GM19397 (cell line): Measurements from ENCODE around the gene PIK3R5.

ENCODE experiments used
- ATAC-seq: cut with Tn5 transposase; IDR thresholded peaks from one replicate; pipeline ENCODE4 v1.9.1; 2021; ENCODE audit warnings: mild to moderate bottlenecking, moderate library complexity; ENCODE audit not compliant: unreplicated experiment

Gene PIK3R5

GRCh38 chr17:8928347-8928746, 37.2 kb downstream of the PIK3R5 start:
- no peak for ATAC-seq

- ATAC-seq, result no peak
Observed at GRCh38 chr17:8927395-8927794, 38.1 kb downstream of the PIK3R5 start.

GRCh38 chr17:8925808-8926207, 39.7 kb downstream of the PIK3R5 start:
- no peak for ATAC-seq

GRCh38 chr17:8925141-8925540, 40.4 kb downstream of the PIK3R5 start:
- ATAC-seq, result no peak

GRCh38 chr17:8924595-8924994, 40.9 kb downstream of the PIK3R5 start:
- ATAC-seq, result no peak

GRCh38 chr17:8923762-8924161, 41.7 kb downstream of the PIK3R5 start:
- no peak for ATAC-seq

GRCh38 chr17:8922928-8923327, 42.6 kb downstream of the PIK3R5 start:
- no peak for ATAC-seq

- no peak for ATAC-seq
Observed at GRCh38 chr17:8922451-8922850, 43.1 kb downstream of the PIK3R5 start.

GRCh38 chr17:8921147-8921546, 44.4 kb downstream of the PIK3R5 start:
- ATAC-seq, result no peak

GRCh38 chr17:8918807-8919465, 46.6 kb downstream of the PIK3R5 start:
- no peak for ATAC-seq

- no peak for ATAC-seq
Observed at GRCh38 chr17:8916466-8916865, 49.0 kb downstream of the PIK3R5 start.

- ATAC-seq, result no peak
Observed at GRCh38 chr17:8914554-8914953, 51.0 kb downstream of the PIK3R5 start.

GRCh38 chr17:8913879-8914278, 51.6 kb downstream of the PIK3R5 start:
- ATAC-seq, result no peak

GRCh38 chr17:8913091-8913490, 52.4 kb downstream of the PIK3R5 start:
- no peak for ATAC-seq

- no peak for ATAC-seq
Observed at GRCh38 chr17:8912084-8912981, 53.2 kb downstream of the PIK3R5 start.

- ATAC-seq, result no peak
Observed at GRCh38 chr17:8910969-8911604, 54.4 kb downstream of the PIK3R5 start.

- ATAC-seq, result no peak
Observed at GRCh38 chr17:8909586-8910270, 55.8 kb downstream of the PIK3R5 start.

- no peak for ATAC-seq
Observed at GRCh38 chr17:8905331-8905730, 60.2 kb downstream of the PIK3R5 start.

GRCh38 chr17:8904686-8905085, 60.8 kb downstream of the PIK3R5 start:
- ATAC-seq, result no peak

- no peak for ATAC-seq
Observed at GRCh38 chr17:8904201-8904600, 61.3 kb downstream of the PIK3R5 start.
